Fibroblast of lung (primary cell): ENCODE data around the gene ERBB3. TPM values are rescaled to one million over a fixed set of nuclear protein-coding genes. Genes with fewer than 3 reads are reported as not detected.
"Not testable (repeated sequence)": the region's sequence is repeated elsewhere in the genome, so short reads cannot be mapped to it uniquely, and the experiment has no call there.

Experiments used
- DNase-seq, 2 donors: peaks; one replicate each; pipeline versions ENCODE4 v3.0.0 to v3.0.0-alpha.2; 2010; ENCODE audit warnings: low read depth in 2 of 2
- H2AFZ ChIP-seq: 2 replicates; pipeline ENCODE4 v1.5.1; 2012; ENCODE audit warnings: low read length, control low read depth, inconsistent platforms
- H3K27ac ChIP-seq: 2 replicates; pipeline ENCODE4 v1.5.1; 2011; ENCODE audit warnings: low read length, control low read depth; ENCODE audit not compliant: insufficient read depth
- H3K27me3 ChIP-seq: 2 replicates; pipeline ENCODE4 v1.5.1; 2011; ENCODE audit warnings: mild to moderate bottlenecking, low read length; ENCODE audit not compliant: control insufficient read depth, insufficient read depth
- H3K36me3 ChIP-seq: 2 replicates; pipeline ENCODE4 v1.5.1; 2011; ENCODE audit warnings: low read length; ENCODE audit not compliant: control insufficient read depth, insufficient read depth
- H3K4me1 ChIP-seq: 2 replicates; pipeline ENCODE4 v1.5.1; 2011; ENCODE audit warnings: low read length; ENCODE audit not compliant: control insufficient read depth, insufficient read depth; ENCODE audit errors: extremely low read depth
- H3K4me2 ChIP-seq: 2 replicates; pipeline ENCODE4 v1.5.1; 2011; ENCODE audit warnings: low read length, control low read depth; ENCODE audit not compliant: insufficient read depth; ENCODE audit errors: extremely low read depth
- H3K4me3 ChIP-seq, 4 experiments: fragments of 200-600 bp in 1 of 4; sonication (generic) in 1 of 4; replicated peaks in 1 of 4; 2 replicates each; pipeline ENCODE4 v1.5.1; 2011 to 2016; ENCODE audit warnings: low read length in 4 of 4, low read depth in 3 of 4, mild to moderate bottlenecking in 3 of 4, control low read depth in 2 of 4, inconsistent platforms in 1 of 4, mixed read lengths in 1 of 4; ENCODE audit not compliant: insufficient read depth in 1 of 4; ENCODE audit errors: control extremely low read depth in 1 of 4
- H3K79me2 ChIP-seq: 2 replicates; pipeline ENCODE4 v1.5.1; 2012; ENCODE audit warnings: mild to moderate bottlenecking, low read length, inconsistent platforms; ENCODE audit not compliant: control insufficient read depth, insufficient read depth
- H3K9ac ChIP-seq: 2 replicates; pipeline ENCODE4 v1.5.1; 2011; ENCODE audit warnings: mild to moderate bottlenecking, low read length, control low read depth; ENCODE audit not compliant: insufficient read depth
- H3K9me3 ChIP-seq: 2 replicates; pipeline ENCODE4 v1.5.1; 2012; ENCODE audit warnings: low read depth, low read length; ENCODE audit not compliant: control insufficient read depth, insufficient read depth
- H4K20me1 ChIP-seq: 2 replicates; pipeline ENCODE4 v1.5.1; 2011; ENCODE audit warnings: low read length; ENCODE audit not compliant: control insufficient read depth, insufficient read depth; ENCODE audit errors: extremely low read depth
- EZH2 ChIP-seq: IDR thresholded peaks from 2 replicates; pipeline ENCODE4 v1.5.1; 2012; ENCODE audit warnings: low read length, control low read depth, mild to moderate bottlenecking; ENCODE audit errors: missing control alignments
- polyA plus RNA-seq, 2 donors: library from polyadenylated mRNA; depleted of rRNA in 1 of 2; stranded (reverse) in 1 of 2; unstranded in 1 of 2; fragments of >200 nt; gene quantifications; 2 replicates each; pipeline ENCODE4 v1.2.1, GENCODE V29; 2011 to 2012; ENCODE audit warnings: missing spikeins in 1 of 2
- total RNA-seq: library from RNA; depleted of rRNA; stranded (reverse); fragments of >200 nt; gene quantifications from 2 replicates; pipeline ENCODE4 v1.2.1, GENCODE V29; 2014
- TF ChIP-seq, protein P1 (sequence below), 2 donors: IDR thresholded peaks in 1 of 2; conservative IDR thresholded peaks in 1 of 2; 1 replicate in 1 of 2; 2 replicates in 1 of 2; pipeline ENCODE4 v1.5.1; 2011 to 2012; ENCODE audit warnings: low read length in 2 of 2, control low read depth in 1 of 2, inconsistent platforms in 1 of 2, low read depth in 1 of 2, mild to moderate bottlenecking in 1 of 2

Gene ERBB3
- total and polyA plus RNA-seq, 2 donors (not counting 1 experiment from before 2014, with no cell fraction given): 0.66 to 0.92 TPM

DNA sequence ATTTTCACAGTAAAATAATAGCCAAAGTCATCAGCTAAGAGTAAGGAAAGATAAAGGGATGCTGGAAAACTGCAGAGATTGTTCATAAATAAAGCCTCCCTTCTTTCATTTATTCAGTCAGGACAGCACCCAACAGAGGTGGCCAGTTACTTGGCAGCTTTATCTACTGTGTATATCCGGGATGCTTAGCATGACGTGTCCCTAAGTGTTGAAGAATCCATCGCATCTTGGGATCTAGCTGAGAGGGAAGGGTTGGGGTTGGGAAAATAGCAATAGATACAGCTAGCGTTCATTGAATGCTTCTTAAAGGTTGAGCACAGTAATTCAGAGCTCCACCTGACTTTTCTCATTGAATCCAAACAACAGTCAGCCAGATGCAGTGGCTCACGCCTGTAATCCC lies 5.6 kb upstream of the ERBB3 start:
- no peak for TF ChIP-seq EZH2
- TF ChIP-seq, protein P1, sequence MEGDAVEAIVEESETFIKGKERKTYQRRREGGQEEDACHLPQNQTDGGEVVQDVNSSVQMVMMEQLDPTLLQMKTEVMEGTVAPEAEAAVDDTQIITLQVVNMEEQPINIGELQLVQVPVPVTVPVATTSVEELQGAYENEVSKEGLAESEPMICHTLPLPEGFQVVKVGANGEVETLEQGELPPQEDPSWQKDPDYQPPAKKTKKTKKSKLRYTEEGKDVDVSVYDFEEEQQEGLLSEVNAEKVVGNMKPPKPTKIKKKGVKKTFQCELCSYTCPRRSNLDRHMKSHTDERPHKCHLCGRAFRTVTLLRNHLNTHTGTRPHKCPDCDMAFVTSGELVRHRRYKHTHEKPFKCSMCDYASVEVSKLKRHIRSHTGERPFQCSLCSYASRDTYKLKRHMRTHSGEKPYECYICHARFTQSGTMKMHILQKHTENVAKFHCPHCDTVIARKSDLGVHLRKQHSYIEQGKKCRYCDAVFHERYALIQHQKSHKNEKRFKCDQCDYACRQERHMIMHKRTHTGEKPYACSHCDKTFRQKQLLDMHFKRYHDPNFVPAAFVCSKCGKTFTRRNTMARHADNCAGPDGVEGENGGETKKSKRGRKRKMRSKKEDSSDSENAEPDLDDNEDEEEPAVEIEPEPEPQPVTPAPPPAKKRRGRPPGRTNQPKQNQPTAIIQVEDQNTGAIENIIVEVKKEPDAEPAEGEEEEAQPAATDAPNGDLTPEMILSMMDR (conservative IDR thresholded peaks at IDR 0.05 in 1 of 2, IDR thresholded peaks at IDR 0.05 in 1 of 2; ENCODE audit: low read depth in 1 of 2, low read length in 2 of 2): no peak
- Histone ChIP-seq H3K27ac (no peak overlapping the region), H3K36me3 (no peaks in the 10 kb centered on the region), H2AFZ (no peak overlapping the region), H3K9me3 (no peaks in the 10 kb centered on the region), H3K79me2 (no peaks in the 10 kb centered on the region), H3K9ac (no peak overlapping the region), H3K27me3 (no peaks in the 10 kb centered on the region), H4K20me1 (no peaks in the 10 kb centered on the region), H3K4me1 (no peaks in the 10 kb centered on the region), H3K4me2 (no peak overlapping the region), H3K4me3 (no peak overlapping the region)
- no peak for DNase-seq

DNA sequence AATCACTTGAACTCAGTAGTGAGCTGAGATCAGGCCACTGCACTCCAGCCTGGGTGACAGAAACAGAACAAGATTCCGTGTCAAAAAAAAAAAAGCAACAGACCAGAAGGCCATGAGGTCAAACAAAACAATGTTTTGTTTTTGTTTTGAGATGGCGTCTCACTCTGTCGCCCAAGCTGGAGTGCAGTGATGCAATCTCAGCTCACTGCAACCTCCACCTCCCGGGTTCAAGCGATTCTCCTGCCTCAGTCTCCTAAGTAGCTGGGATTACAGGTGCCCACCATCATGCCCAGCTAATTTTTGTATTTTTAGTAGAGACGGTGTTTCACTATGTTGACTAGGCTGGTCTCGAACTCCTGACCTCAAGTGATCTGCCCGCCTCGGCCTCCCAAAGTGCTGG lies 2.0 kb upstream of the ERBB3 start:
- DNase-seq, H3K9me3 ChIP-seq, H3K36me3 ChIP-seq, H3K9ac ChIP-seq, H3K79me2 ChIP-seq, H3K4me3 ChIP-seq, H4K20me1 ChIP-seq, H3K4me2 ChIP-seq, H2AFZ ChIP-seq, H3K27ac ChIP-seq, H3K4me1 ChIP-seq: not testable (repeated sequence)
- peaks cover 19% of the 10 kb centered on the region for H3K27me3 ChIP-seq

DNA sequence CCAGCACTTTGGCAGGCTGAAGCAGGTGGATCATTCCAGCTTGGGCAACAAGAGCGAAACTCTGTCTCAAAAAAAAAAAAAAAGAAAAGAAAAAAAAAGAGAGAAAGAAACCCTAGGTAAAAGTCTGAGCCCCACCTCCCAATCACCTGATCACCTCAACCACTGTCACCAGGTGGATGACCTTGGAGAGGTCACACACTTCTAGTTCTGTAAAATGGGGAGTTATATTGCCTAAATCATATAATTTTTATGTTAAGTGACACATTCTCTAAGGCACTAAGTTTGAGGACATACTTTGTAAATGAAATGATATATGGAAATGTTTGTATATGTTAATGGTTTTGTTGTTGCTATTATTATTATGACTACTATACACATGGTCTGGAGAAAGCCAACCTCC lies 1.5 kb upstream of the ERBB3 start:
- TF ChIP-seq EZH2: no peak
- no peaks in the 10 kb centered on the region for H3K79me2 ChIP-seq
- peak overlapping the region; percentile 68 for H3K4me2 ChIP-seq
- H3K9ac ChIP-seq: no peak overlapping the region
- DNase-seq: no peak
- no peaks in the 10 kb centered on the region for H3K36me3 ChIP-seq
- H3K4me1 ChIP-seq: no peaks in the 10 kb centered on the region
- no peaks in the 10 kb centered on the region for H4K20me1 ChIP-seq
- H3K9me3 ChIP-seq: no peaks in the 10 kb centered on the region
- no peak overlapping the region for H3K4me3 ChIP-seq
- no peak overlapping the region for H3K27ac ChIP-seq
- H2AFZ ChIP-seq: no peak overlapping the region
- peaks cover 20% of the 10 kb centered on the region for H3K27me3 ChIP-seq

DNA sequence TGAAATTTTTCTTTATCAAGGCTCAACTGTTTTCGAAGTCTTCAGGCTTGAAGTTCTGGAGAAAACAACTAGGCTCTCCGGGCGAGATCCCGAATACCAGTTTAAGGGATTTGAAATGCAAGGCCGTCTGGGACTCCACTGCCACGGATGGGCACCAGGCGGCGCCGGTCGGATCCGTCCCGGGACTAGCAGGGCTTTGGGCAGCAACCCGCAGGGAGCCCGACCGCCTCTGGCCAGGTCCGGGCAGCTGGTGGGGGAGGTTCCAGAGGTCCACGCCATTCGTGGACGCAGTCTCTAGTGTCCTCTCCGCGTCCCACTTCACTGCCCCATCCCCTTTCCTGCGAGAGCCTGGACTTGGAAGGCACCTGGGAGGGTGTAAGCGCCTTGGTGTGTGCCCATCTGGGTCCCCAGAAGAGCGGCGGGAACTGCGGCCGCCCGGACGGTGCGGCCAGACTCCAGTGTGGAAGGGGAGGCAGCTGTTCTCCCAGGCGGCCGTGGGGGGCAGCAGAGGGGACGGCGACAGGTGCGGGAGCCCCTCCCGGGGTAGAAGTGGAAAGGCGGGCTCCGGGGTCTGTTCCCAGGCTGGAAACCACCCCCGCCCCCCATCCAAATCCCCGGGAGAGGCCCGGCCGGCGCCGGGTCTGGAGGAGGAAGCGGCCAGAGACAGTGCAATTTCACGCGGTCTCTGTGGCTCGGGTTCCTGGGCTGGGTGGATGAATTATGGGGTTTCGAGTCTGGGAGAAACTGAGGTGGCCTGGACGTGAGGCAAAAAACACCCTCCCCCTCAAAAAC lies 838 bp upstream of the ERBB3 start:
- Histone ChIP-seq H3K9me3 (no peaks in the 10 kb centered on the region), H3K9ac (peak overlapping the region; percentile 27), H3K4me2 (peak overlapping the region; percentile 88), H3K4me3 (peak overlapping the region; percentile 55 to 72 (median 64)), H3K27me3 (peaks cover 26% of the 10 kb centered on the region), H3K36me3 (no peaks in the 10 kb centered on the region), H3K4me1 (no peaks in the 10 kb centered on the region), H3K79me2 (no peaks in the 10 kb centered on the region), H4K20me1 (no peaks in the 10 kb centered on the region), H2AFZ (peak overlapping the region; percentile 98), H3K27ac (no peak overlapping the region)
- DNase-seq: peak; percentile 75 to 84
- TF ChIP-seq, protein P1 (conservative IDR thresholded peaks at IDR 0.05 in 1 of 2, IDR thresholded peaks at IDR 0.05 in 1 of 2; ENCODE audit: low read depth in 1 of 2, low read length in 2 of 2): peak; percentile 74 to 85
- TF ChIP-seq EZH2: no peak
